Smooth muscle cell (in vitro differentiated cells): ENCODE data around the gene DCUN1D5. TPM values are rescaled to one million over a fixed set of nuclear protein-coding genes. Genes with fewer than 3 reads are reported as not detected.
A peak's percentile ranks its signal among the peaks of the same experiment; 100 is the strongest.

ENCODE experiments used
- DNase-seq: peaks from one replicate; lab custom pipeline; 2025; ENCODE audit not compliant: unreplicated experiment; lab: John Stamatoyannopoulos, UW
- H2AFZ ChIP-seq: fragments of 200-600 bp; sonication (generic); 2 replicates; pipeline ENCODE4 v1.6.0; 2016; ENCODE audit warnings: antibody characterized with exemption, low read depth, mild to moderate bottlenecking
- H3F3A ChIP-seq: fragments of 200-600 bp; sonication (generic); 2 replicates; pipeline ENCODE4 v1.6.0; 2017; ENCODE audit warnings: antibody characterized with exemption, low read depth
- H3K27ac ChIP-seq: fragments of 200-600 bp; sonication (generic); 2 replicates; pipeline ENCODE4 v1.5.1; 2016; ENCODE audit warnings: low read depth, mild to moderate bottlenecking
- H3K27me3 ChIP-seq: fragments of 200-600 bp; sonication (generic); 2 replicates; pipeline ENCODE4 v1.6.1; 2016; ENCODE audit warnings: low read depth, mild to moderate bottlenecking
- H3K36me3 ChIP-seq: fragments of 200-600 bp; sonication (generic); 2 replicates; pipeline ENCODE4 v1.5.1; 2016; ENCODE audit warnings: low read depth
- H3K4me1 ChIP-seq: fragments of 200-600 bp; sonication (generic); 2 replicates; pipeline ENCODE4 v1.5.1; 2016; ENCODE audit warnings: low read depth
- H3K4me2 ChIP-seq: fragments of 200-600 bp; sonication (generic); 2 replicates; pipeline ENCODE4 v1.6.0; 2016; ENCODE audit warnings: mild to moderate bottlenecking
- H3K4me3 ChIP-seq: fragments of 200-600 bp; sonication (generic); 2 replicates; pipeline ENCODE4 v1.5.1; 2016; ENCODE audit warnings: mild to moderate bottlenecking
- H3K79me2 ChIP-seq: fragments of 200-600 bp; sonication (generic); 2 replicates; pipeline ENCODE4 v1.6.0; 2016; ENCODE audit warnings: low read depth, mild to moderate bottlenecking
- H3K9ac ChIP-seq: fragments of 200-600 bp; sonication (generic); 2 replicates; pipeline ENCODE4 v1.6.0; 2016; ENCODE audit warnings: low read depth
- H3K9me3 ChIP-seq: fragments of 200-600 bp; sonication (generic); replicated peaks from 2 replicates; pipeline ENCODE4 v1.5.1; 2016; ENCODE audit warnings: low read depth
- H4K20me1 ChIP-seq: fragments of 200-600 bp; sonication (generic); 2 replicates; pipeline ENCODE4 v1.6.0; 2016; ENCODE audit warnings: low read depth
- CTCF ChIP-seq: fragments of 200-600 bp; sonication (generic); IDR thresholded peaks from 2 replicates; pipeline ENCODE4 v1.5.1; 2017; ENCODE audit warnings: borderline replicate concordance, mild to moderate bottlenecking, antibody characterized with exemption; ENCODE audit not compliant: insufficient read depth, poor library complexity, severe bottlenecking
- WGBS: methylation state at CpG from one replicate; pipeline ENCODE4 v1.1.7; 2016; ENCODE audit warnings: low lambda C conversion rate; 5-methylcytosine and 5-hydroxymethylcytosine counted together
- polyA plus RNA-seq: library from polyadenylated mRNA; unstranded; fragments of >200 nt; fragmentation: Nextera tagmentation; extraction: Ambion mirVana; gene quantifications from 2 replicates; pipeline ENCODE4 v1.2.1, GENCODE V29; 2016
- total RNA-seq: library from RNA; depleted of rRNA; stranded (reverse); fragments of >200 nt; gene quantifications from 2 replicates; pipeline ENCODE4 v1.2.3, GENCODE V29; 2014

DCUN1D5 gene
- total and polyA plus RNA-seq, 2 experiments from 2014 or later = 72.0 to 88.1 TPM

- Histone ChIP-seq H3K27me3 (no peaks in the 10 kb centered on the region), H3K4me1 (no peaks in the 10 kb centered on the region)
- no peak for DNase-seq
These were observed 44.1 kb downstream of the DCUN1D5 start for GRCh38 chr11:103047837-103048236.

GRCh38 chr11:103043826-103044678 is 47.9 kb downstream of the DCUN1D5 start:
- Histone ChIP-seq H3K4me1 (no peaks in the 10 kb centered on the region), H3K4me3 (no peak overlapping the region), H3F3A (no peaks in the 10 kb centered on the region), H3K27ac (no peak overlapping the region), H2AFZ (no peak overlapping the region), H4K20me1 (no peaks in the 10 kb centered on the region), H3K36me3 (no peaks in the 10 kb centered on the region), H3K4me2 (no peak overlapping the region), H3K9me3 (no peaks in the 10 kb centered on the region), H3K9ac (no peak overlapping the region), H3K27me3 (no peaks in the 10 kb centered on the region), H3K79me2 (no peaks in the 10 kb centered on the region)
- WGBS = 66% methylated on average over 7 of the region's 7 CpGs
- no peak for DNase-seq
- no peak for TF ChIP-seq CTCF

More at GRCh38 chr11:103047837-103048236, 44.1 kb downstream of the DCUN1D5 start:
- H4K20me1 ChIP-seq = no peaks in the 10 kb centered on the region
- no peaks in the 10 kb centered on the region for H3K79me2 ChIP-seq
- no peak overlapping the region for H3K27ac ChIP-seq
- H2AFZ ChIP-seq = no peak overlapping the region
- TF ChIP-seq CTCF = no peak
- no peaks in the 10 kb centered on the region for H3F3A ChIP-seq
- H3K9ac ChIP-seq = no peak overlapping the region
- no peaks in the 10 kb centered on the region for H3K9me3 ChIP-seq
- no peak overlapping the region for H3K4me2 ChIP-seq
- H3K36me3 ChIP-seq = no peaks in the 10 kb centered on the region
- no peak overlapping the region for H3K4me3 ChIP-seq

GRCh38 chr11:103042161-103042560 is 49.8 kb downstream of the DCUN1D5 start:
- H3K36me3 ChIP-seq = no peaks in the 10 kb centered on the region
- no peaks in the 10 kb centered on the region for H3K9me3 ChIP-seq
- H3K4me1 ChIP-seq = no peaks in the 10 kb centered on the region
- no peak overlapping the region for H3K9ac ChIP-seq
- no peak overlapping the region for H3K4me3 ChIP-seq
- H3F3A ChIP-seq = no peaks in the 10 kb centered on the region
- no peak for TF ChIP-seq CTCF
- H3K4me2 ChIP-seq = no peak overlapping the region
- H2AFZ ChIP-seq = peak overlapping the region; percentile 23
- no peaks in the 10 kb centered on the region for H3K27me3 ChIP-seq
- no peaks in the 10 kb centered on the region for H3K79me2 ChIP-seq
- 25% methylated on average over 2 of the region's 2 CpGs for WGBS
- no peak overlapping the region for H3K27ac ChIP-seq
- no peaks in the 10 kb centered on the region for H4K20me1 ChIP-seq
- DNase-seq = no peak
